HG03064 (cell line): Measurements from ENCODE around the gene SAFB2.

Experiments
- ATAC-seq: cut with Tn5 transposase; IDR thresholded peaks from one replicate; pipeline ENCODE4 v1.9.1; 2021; ENCODE audit warnings: low read depth; ENCODE audit not compliant: unreplicated experiment

SAFB2 gene

DNA sequence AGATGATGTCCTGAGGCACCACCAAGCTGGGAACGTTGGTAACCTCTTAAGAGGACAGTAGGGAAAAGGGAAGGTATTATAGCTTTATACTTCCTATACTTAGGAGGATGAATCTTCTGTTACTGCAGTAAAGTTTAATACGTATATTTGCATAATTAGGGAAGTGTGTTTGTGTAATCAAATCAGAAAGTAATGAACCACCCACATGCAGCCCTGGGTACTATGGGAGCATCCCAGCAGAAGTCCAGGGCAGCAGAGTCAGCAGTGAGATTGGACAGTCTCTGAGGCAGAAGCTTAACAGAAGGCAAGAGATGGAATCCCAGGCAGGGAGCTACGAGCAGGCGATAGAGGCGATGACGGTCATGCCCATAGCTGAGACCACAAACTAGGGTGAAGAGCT lies 12.9 kb upstream of the SAFB2 start:
- ATAC-seq = no peak

DNA sequence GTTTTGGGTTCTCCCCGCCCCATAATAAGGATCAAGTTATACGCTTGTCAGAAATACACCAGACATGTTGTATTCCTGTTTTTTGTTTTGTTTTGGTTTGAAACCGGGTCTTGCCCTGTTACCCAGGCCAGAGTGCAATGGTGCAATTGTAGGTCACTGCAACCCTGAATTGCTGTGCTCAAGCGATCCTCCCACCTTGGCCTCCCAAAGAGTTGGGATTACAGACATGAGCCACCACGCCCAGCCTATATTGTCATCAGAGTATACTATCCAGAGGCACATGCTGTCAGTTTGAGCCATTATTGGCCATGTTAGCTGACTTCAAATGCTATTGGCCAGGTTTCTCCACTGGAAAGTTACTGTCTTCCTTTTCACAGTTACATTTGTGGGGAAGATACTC lies 10.1 kb upstream of the SAFB2 start:
- no peak for ATAC-seq

- ATAC-seq = no peak
Observed at GRCh38 chr19:5632241-5632612, 9.7 kb upstream of the SAFB2 start.

GRCh38 chr19:5631567-5632240 lies 9.1 kb upstream of the SAFB2 start:
- ATAC-seq = no peak

DNA sequence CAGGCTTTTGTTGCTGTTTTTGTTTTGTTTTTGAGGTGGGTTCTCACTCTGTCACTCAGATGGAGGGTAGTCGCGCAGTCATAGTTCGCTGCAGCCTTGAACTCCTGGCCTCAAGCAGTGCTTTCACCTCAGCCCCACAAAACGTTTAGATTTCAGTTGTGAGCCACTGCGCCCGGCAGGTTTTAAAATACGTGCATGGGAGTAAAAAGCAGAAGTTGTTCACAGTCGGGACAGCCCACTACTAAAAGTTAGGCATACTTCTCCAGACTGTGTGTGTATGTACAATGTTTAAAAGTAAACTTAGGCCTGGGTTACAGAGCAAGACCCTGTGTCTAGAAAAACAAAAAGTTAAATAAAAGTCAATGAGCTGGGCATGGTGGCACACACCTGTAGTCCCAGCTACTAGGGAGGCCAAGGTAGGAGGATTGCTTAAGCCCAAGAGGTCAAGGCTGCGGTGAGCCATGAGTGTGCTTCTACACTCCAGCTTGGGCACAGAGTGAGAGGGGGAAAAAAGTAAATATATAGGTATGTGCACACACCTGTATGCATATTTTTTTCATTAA lies 6.4 kb upstream of the SAFB2 start:
- no peak for ATAC-seq

DNA sequence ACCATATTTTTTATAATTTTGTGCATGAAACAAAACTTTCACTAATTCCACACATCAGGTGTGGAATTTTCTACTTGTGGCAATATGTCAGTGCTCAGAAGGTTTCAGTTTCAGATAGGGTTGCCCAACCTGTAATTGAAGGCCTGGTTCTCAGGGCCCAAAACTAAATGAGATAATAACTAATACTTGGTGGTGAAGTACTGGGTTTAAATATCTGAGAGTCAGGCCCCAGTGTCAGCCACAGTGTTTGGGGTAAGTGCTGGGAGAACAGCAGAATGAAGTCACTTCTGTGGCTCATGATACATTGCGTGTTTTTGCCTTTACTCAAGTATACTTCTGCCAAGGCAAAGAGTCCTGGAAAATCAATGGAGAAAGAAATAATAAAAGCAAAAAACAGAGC lies 5.9 kb upstream of the SAFB2 start:
- no peak for ATAC-seq

DNA sequence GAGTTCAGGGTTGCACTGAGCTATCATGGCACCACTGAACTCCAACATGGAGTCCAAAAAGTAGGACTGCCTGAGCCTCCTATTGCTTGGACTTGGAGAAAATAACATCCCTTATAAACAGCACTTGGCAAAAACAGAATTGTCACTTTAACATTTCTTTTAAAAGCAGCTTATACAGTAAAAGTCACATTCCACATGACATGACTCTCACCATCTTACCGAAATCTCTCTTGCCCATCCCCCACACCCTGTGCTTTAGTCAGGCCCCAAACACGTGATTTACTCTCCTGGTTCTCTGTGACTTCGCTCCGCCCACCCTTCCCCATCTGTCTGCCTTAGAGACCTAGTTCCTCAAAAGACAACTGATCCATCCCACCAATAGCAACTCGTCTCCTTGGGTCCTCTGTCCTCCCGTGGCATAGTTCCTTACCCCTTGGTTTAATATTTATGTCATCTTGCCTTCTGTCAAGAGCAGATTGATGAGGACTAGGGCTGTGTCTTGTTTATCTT lies 4.9 kb upstream of the SAFB2 start:
- no peak for ATAC-seq

DNA sequence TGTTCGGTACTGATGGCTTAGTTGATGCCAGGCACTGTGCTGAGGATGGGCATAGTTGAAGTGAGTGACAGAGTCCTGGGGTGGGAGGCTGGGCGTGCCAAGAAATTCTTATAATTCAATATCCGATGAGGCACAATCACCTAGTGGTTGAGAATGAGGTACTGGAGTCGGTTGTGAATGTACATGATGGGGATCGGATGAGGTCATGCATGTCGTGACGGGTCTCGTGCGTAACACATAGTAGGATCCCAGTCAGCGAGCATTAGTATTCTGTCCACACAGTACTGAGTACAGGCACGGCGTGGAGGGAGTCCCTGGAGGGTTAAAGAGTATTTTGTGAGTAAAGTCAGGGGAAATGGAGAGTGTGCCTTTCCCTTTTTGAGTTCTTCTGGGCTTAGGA lies 3.1 kb upstream of the SAFB2 start:
- ATAC-seq = no peak

DNA sequence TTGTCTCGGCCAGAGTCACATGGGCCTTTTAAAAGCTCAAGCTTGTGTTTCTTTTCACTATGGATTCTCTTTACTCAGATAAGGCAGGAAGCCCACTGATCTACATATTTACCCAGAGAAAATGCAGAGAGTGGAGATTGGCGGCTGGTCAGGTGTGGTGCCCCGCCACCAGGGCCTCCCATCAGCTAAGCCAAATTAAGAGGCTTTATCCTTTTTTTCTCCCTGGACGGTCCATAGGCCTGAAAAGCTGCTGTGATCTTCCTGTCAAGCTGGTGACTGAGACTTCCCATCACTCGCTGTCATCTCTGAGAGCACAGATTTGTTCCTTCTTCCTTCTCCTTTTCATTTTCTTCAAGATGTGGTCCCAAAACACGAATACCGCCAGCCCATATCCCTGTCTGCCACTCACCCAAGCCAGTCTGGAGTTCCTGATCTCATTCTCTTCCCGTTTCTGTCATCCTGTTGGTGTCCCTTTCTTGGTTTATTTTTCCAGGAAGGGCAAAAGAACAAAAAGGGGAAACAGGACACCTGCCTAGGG lies 2.2 kb upstream of the SAFB2 start:
- no peak for ATAC-seq

DNA sequence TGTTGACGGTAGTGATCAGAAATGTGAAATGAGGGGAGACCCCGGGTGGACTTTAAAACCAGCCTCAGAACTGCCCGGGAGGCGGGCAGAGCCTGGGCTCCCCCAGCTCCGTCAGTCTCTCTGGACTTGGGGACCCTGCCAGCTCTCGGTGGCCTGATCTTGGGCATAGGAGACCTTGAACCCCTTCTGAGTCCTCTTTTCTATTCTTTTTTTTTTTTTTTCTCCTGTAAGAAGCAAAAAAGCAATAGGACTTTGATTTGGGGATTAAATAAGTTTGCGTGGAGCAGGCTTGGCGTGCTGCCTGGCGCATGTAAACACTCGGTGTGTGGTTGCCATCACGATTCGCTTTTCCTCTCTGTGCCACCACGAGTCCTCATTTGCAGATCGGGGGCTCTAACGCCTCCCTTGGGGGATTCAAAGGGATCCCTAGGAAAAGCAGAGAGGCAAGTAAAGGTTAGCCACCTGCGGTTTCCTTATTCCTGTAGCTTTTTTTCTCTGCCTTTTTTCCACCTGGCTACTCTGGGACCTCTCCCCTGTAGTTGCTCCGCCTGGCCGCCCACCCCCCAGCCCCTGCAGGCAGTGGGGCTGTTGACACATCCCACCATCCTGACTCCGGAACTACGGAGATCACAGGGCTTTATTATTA lies 1.6 kb upstream of the SAFB2 start:
- ATAC-seq = no peak

GRCh38 chr19:5623397-5624017 lies 931 bp upstream of the SAFB2 start:
- peak; percentile 6 for ATAC-seq

- ATAC-seq = peak; percentile 4
Observed at GRCh38 chr19:5621945-5622464, 571 bp downstream of the SAFB2 start.

- no peak for ATAC-seq
Observed at GRCh38 chr19:5621311-5621944, 1.1 kb downstream of the SAFB2 start.

- ATAC-seq = no peak
Observed at GRCh38 chr19:5619946-5620345, 2.6 kb downstream of the SAFB2 start.

DNA sequence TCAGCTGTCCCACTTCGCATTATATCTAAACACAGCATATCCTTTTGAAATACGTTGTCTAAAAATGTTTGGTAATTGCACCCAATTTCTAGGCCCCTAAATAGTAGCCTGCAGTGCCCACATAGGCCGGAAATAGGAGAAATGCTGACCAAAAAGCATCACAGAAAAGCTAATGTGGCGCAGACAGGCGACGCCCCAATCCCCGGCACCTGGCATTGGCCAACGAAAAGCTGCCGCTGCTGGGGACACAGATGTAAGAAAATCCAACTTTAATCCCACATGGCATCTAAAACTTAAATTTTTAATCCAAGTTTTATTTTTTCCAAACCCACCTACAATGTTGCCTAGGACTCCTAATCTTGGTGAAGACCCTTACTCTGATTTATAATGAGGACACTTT lies 4.0 kb downstream of the SAFB2 start:
- no peak for ATAC-seq

GRCh38 chr19:5617080-5617479 lies 5.5 kb downstream of the SAFB2 start:
- ATAC-seq = no peak

GRCh38 chr19:5615756-5616327 lies 6.7 kb downstream of the SAFB2 start:
- no peak for ATAC-seq

GRCh38 chr19:5612891-5613865 lies 9.4 kb downstream of the SAFB2 start:
- no peak for ATAC-seq

DNA sequence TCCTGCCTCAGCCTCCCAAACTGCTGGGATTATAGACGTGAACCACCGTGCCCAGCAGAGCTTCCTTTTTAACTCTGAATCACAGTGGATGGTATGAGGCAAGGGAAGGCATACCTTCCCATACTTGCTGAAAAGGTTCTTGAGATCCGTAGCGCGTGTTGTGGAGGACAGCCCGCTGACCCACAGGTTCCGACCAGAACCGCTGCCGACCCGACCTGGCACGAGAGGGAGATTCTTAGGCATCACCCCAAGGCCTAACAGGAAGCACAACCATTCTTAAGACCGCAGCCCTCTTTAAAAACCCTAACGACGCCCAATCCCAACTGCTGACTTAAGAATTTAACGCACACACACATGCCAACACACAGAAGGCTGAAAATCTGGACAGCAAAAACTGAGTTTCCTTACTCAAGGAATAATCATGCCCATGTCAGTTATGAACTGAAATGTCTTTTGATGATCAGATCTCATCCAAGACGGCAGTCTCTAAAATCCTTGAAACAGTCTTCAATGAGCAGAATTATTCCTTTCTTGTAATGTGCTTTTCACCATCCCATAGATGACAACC lies 12.6 kb downstream of the SAFB2 start:
- ATAC-seq = no peak
